ENCODE results near the gene RNASE1.
A peak's percentile ranks its signal among the peaks of the same experiment; 100 is the strongest.

The RNASE1 gene

DNA sequence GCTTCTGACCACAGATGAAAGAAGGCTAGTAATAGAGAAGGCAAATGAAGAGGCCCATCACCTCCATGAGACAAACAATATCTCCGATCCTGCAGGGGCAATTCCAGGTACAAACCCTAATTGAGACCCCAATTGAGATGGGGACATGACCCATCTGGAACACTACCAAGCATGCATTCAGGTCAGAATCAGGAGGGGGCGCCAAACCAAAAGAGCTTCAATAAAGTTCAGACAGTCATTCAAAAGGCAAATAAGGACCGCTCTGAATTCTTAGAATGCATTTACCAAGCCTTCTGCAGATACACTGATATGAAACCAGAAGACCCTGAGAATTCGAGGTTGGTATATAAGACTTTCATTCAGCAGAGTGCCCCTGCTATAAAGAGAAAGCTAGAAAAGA lies 44.7 kb downstream of the RNASE1 start:
- H3K79me2 ChIP-seq (ENCODE audit: low read length), result no peaks in the 10 kb centered on the region
- H3K4me1 ChIP-seq (ENCODE audit: low read length), result peaks cover 11% of the 10 kb centered on the region
- H3K36me3 ChIP-seq (replicated peaks; ENCODE audit: low read depth, low read length), result no peaks in the 10 kb centered on the region
- H3K4me2 ChIP-seq (ENCODE audit: low read length), result 0 out of 2 replicates have a peak overlapping the region, but pooled peaks have one; percentile 10
- no peaks in the 10 kb centered on the region for H4K20me1 ChIP-seq (ENCODE audit: insufficient read depth, low read length)
- H3K4me3 ChIP-seq (ENCODE audit: low read length), result no peak overlapping the region
- no peak for TF ChIP-seq EZH2phosphoT487 (IDR thresholded peaks at IDR 0.05; ENCODE audit: low read depth)
- TF ChIP-seq, protein P1, sequence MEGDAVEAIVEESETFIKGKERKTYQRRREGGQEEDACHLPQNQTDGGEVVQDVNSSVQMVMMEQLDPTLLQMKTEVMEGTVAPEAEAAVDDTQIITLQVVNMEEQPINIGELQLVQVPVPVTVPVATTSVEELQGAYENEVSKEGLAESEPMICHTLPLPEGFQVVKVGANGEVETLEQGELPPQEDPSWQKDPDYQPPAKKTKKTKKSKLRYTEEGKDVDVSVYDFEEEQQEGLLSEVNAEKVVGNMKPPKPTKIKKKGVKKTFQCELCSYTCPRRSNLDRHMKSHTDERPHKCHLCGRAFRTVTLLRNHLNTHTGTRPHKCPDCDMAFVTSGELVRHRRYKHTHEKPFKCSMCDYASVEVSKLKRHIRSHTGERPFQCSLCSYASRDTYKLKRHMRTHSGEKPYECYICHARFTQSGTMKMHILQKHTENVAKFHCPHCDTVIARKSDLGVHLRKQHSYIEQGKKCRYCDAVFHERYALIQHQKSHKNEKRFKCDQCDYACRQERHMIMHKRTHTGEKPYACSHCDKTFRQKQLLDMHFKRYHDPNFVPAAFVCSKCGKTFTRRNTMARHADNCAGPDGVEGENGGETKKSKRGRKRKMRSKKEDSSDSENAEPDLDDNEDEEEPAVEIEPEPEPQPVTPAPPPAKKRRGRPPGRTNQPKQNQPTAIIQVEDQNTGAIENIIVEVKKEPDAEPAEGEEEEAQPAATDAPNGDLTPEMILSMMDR (IDR thresholded peaks at IDR 0.05; ENCODE audit: low read depth, low read length), result peak; percentile 77
- H3K27ac ChIP-seq (ENCODE audit: low read length), result no peak overlapping the region
- no peak overlapping the region for H2AFZ ChIP-seq (ENCODE audit: low read depth, low read length)
- H3K9me3 ChIP-seq (ENCODE audit: insufficient read depth, low read length), result peaks cover under 1% of the 10 kb centered on the region; the same call in 1 of the 2 replicates
- no peaks in the 10 kb centered on the region for H3K27me3 ChIP-seq (ENCODE audit: low read depth, low read length)
- H3K9ac ChIP-seq (ENCODE audit: low read length), result no peak overlapping the region

DNA sequence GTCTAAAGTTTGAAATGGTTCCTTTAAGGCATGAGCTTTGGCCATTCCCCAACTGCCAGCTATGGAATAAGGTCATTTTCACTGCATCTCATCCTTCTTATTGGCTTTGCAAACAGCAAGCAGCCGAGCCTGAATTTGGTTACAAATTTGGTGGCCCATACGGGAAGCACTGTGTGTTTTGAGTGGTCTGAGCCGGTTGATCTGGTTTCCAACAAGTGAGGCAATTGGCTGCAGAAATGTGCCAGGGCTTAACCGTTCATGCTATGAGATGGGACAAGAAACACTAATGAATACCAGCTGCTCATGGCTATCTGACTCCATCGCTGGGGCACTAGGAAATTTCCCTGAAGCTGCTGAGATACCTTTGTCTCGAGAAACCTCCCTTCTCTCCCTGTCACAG lies 47.6 kb downstream of the RNASE1 start:
- H3K36me3 ChIP-seq (replicated peaks; ENCODE audit: low read depth, low read length), result no peaks in the 10 kb centered on the region
- H3K27me3 ChIP-seq (ENCODE audit: low read depth, low read length), result no peaks in the 10 kb centered on the region
- peaks cover 10% of the 10 kb centered on the region; the same call in 1 of the 2 replicates for H3K9me3 ChIP-seq (ENCODE audit: insufficient read depth, low read length)
- no peaks in the 10 kb centered on the region for H3K79me2 ChIP-seq (ENCODE audit: low read length)
- no peaks in the 10 kb centered on the region for H4K20me1 ChIP-seq (ENCODE audit: insufficient read depth, low read length)
- no peak overlapping the region for H3K27ac ChIP-seq (ENCODE audit: low read length)
- TF ChIP-seq EZH2phosphoT487 (IDR thresholded peaks at IDR 0.05; ENCODE audit: low read depth), result no peak
- TF ChIP-seq, protein P1 (IDR thresholded peaks at IDR 0.05; ENCODE audit: low read depth, low read length), result no peak
- no peak overlapping the region for H3K9ac ChIP-seq (ENCODE audit: low read length)
- no peak overlapping the region for H2AFZ ChIP-seq (ENCODE audit: low read depth, low read length)
- H3K4me3 ChIP-seq (ENCODE audit: low read length), result no peak overlapping the region
- H3K4me2 ChIP-seq (ENCODE audit: low read length), result no peak overlapping the region
- H3K4me1 ChIP-seq (ENCODE audit: low read length), result peaks cover 7% of the 10 kb centered on the region

DNA sequence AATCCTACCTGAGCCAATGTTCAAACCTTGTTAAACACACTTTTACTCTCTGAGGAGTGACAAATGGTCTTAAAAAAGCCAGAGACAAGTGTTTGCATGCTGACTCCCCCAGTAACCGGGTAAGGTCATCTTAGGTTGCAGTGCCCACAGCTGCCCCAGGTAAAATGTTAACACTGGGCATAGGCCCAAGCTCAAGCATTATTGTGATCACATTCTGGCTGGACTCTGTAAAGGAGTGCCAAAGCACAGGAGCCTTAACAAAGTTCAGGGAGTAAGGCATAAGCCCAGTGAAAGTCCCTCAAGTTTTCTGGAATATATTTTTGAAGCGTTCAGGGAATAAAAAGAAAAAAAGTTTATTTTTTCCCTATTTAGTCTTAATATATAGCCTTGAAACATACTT lies 48.3 kb downstream of the RNASE1 start:
- Histone ChIP-seq H3K36me3 (replicated peaks; ENCODE audit: low read depth, low read length) (no peaks in the 10 kb centered on the region), H3K4me3 (ENCODE audit: low read length) (no peak overlapping the region), H4K20me1 (ENCODE audit: insufficient read depth, low read length) (no peaks in the 10 kb centered on the region), H3K27ac (ENCODE audit: low read length) (no peak overlapping the region), H3K4me1 (ENCODE audit: low read length) (peaks cover 7% of the 10 kb centered on the region), H3K27me3 (ENCODE audit: low read depth, low read length) (no peaks in the 10 kb centered on the region), H3K79me2 (ENCODE audit: low read length) (no peaks in the 10 kb centered on the region), H3K9ac (ENCODE audit: low read length) (no peak overlapping the region), H3K4me2 (ENCODE audit: low read length) (no peak overlapping the region), H3K9me3 (ENCODE audit: insufficient read depth, low read length) (peaks cover 10% of the 10 kb centered on the region; the same call in 1 of the 2 replicates), H2AFZ (ENCODE audit: low read depth, low read length) (no peak overlapping the region)
- TF ChIP-seq EZH2phosphoT487 (IDR thresholded peaks at IDR 0.05; ENCODE audit: low read depth), result no peak
- TF ChIP-seq, protein P1 (IDR thresholded peaks at IDR 0.05; ENCODE audit: low read depth, low read length), result no peak

DNA sequence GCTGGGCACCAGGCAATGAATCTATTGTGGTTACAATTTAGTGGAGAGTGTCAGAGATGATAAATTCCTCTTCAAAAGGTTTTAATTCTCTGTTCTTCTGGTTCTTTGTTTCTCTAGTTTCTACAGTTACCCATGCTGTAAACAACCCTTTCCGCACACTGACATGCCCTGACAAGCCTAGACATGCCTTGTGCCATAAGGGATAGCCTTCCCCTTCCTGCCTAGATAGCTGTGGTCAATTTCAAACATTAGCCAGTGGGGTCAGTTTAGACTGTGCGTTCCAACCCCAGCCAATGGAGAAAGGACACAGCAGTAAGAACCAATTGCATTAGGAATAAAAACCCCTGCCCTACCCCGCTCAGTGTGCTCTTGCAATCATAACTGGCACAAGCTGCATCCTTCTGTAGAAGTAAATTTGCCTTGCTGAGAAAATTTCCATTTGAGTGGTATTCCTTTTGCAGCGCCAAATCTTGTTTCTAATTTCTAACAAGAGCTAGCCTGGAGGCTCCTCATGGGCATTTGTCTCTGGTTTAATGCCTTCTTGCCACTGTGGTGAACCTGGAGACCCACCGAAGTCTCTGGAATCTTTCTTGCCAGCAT lies 50.6 kb downstream of the RNASE1 start:
- Histone ChIP-seq H3K4me2 (ENCODE audit: low read length) (no peak overlapping the region), H3K9me3 (ENCODE audit: insufficient read depth, low read length) (peaks cover 10% of the 10 kb centered on the region; the same call in 1 of the 2 replicates), H3K36me3 (replicated peaks; ENCODE audit: low read depth, low read length) (no peaks in the 10 kb centered on the region), H3K27me3 (ENCODE audit: low read depth, low read length) (no peaks in the 10 kb centered on the region), H3K4me1 (ENCODE audit: low read length) (no peaks in the 10 kb centered on the region), H4K20me1 (ENCODE audit: insufficient read depth, low read length) (no peaks in the 10 kb centered on the region), H3K4me3 (ENCODE audit: low read length) (no peak overlapping the region), H3K27ac (ENCODE audit: low read length) (no peak overlapping the region), H2AFZ (ENCODE audit: low read depth, low read length) (no peak overlapping the region), H3K79me2 (ENCODE audit: low read length) (no peaks in the 10 kb centered on the region), H3K9ac (ENCODE audit: low read length) (no peak overlapping the region)
- no peak for TF ChIP-seq EZH2phosphoT487 (IDR thresholded peaks at IDR 0.05; ENCODE audit: low read depth)
- TF ChIP-seq, protein P1 (IDR thresholded peaks at IDR 0.05; ENCODE audit: low read depth, low read length), result no peak

Measured in OCI-LY3 (cell line).